ENCODE measurements around the gene DISP3.

DISP3 gene

GRCh38 chr1:11471473-11471872 lies 7.5 kb upstream of the DISP3 start:
- no peak overlapping the region for H2AK5ac ChIP-seq (ENCODE audit: low read length, severe bottlenecking)
- H2BK5ac ChIP-seq (ENCODE audit: low read depth, low read length, poor library complexity, severe bottlenecking), result no peak overlapping the region
- DNase-seq, result no peak
- no peak overlapping the region for H2BK120ac ChIP-seq (ENCODE audit: low read depth, low read length)
- no peak overlapping the region for H3K27ac ChIP-seq (ENCODE audit: low read length, poor library complexity, severe bottlenecking)
- 0% methylated on average over 1 of the region's 1 CpG for WGBS
- H3K4me1 ChIP-seq (ENCODE audit: control insufficient read depth, insufficient read depth, low read depth, low read length), result no peaks in the 10 kb centered on the region
- H3K4ac ChIP-seq (ENCODE audit: low read depth in 1 of 2, low read length in 2 of 2), result no peak overlapping the region
- no peak overlapping the region for H4K8ac ChIP-seq (ENCODE audit: low read length)
- H4K91ac ChIP-seq (ENCODE audit: low read length), result no peak overlapping the region
- H3K23ac ChIP-seq (ENCODE audit: low read length in 2 of 2), result no peak overlapping the region
- no peak overlapping the region for H2BK15ac ChIP-seq (ENCODE audit: low read depth, poor library complexity, severe bottlenecking)
- H3K18ac ChIP-seq (ENCODE audit: low read depth in 1 of 2, low read length in 2 of 2), result no peak overlapping the region
- no peak overlapping the region for H2AFZ ChIP-seq (ENCODE audit: low read depth, low read length)
- H3K36me3 ChIP-seq (ENCODE audit: control insufficient read depth in 1 of 2, insufficient read depth in 2 of 2, low read depth in 1 of 2, low read length in 2 of 2), result no peaks in the 10 kb centered on the region
- no peaks in the 10 kb centered on the region for H3K9me3 ChIP-seq (ENCODE audit: control insufficient read depth, low read length)
- no peak overlapping the region for H3K4me2 ChIP-seq (ENCODE audit: low read length, poor library complexity, severe bottlenecking)
- no peak overlapping the region for H3K9ac ChIP-seq (ENCODE audit: low read length)
- no peak overlapping the region for H2BK12ac ChIP-seq (ENCODE audit: low read length in 2 of 2)
- no peaks in the 10 kb centered on the region for H3K79me1 ChIP-seq (replicated peaks; ENCODE audit: low read length, poor library complexity, severe bottlenecking)
- H3K27me3 ChIP-seq (ENCODE audit: control insufficient read depth in 1 of 2, insufficient read depth in 1 of 2, low read length in 2 of 2), result peaks cover 2 to 39% of the 10 kb centered on the region in 2 experiments
- H3K4me3 ChIP-seq (ENCODE audit: insufficient read depth in 1 of 2, low read depth in 1 of 2, low read length in 2 of 2), result no peak overlapping the region
- H3K14ac ChIP-seq (ENCODE audit: low read length in 2 of 2), result no peak overlapping the region

GRCh38 chr1:11472284-11472683 lies 6.7 kb upstream of the DISP3 start:
- Histone ChIP-seq H3K4me1 (ENCODE audit: control insufficient read depth, insufficient read depth, low read depth, low read length) (no peaks in the 10 kb centered on the region), H3K4me2 (ENCODE audit: low read length, poor library complexity, severe bottlenecking) (no peak overlapping the region)
- no CpG with 5 or more reads among the region's 2 CpGs for WGBS

GRCh38 chr1:11472741-11473140 lies 6.2 kb upstream of the DISP3 start:
- no peak overlapping the region for H2BK15ac ChIP-seq (ENCODE audit: low read depth, poor library complexity, severe bottlenecking)
- H3K4me3 ChIP-seq (ENCODE audit: insufficient read depth in 1 of 2, low read depth in 1 of 2, low read length in 2 of 2), result no peak overlapping the region
- H2BK12ac ChIP-seq (ENCODE audit: low read length in 2 of 2), result no peak overlapping the region
- no peaks in the 10 kb centered on the region for H3K4me1 ChIP-seq (ENCODE audit: control insufficient read depth, insufficient read depth, low read depth, low read length)
- no peak overlapping the region for H2AFZ ChIP-seq (ENCODE audit: low read depth, low read length)
- H3K14ac ChIP-seq (ENCODE audit: low read length in 2 of 2), result no peak overlapping the region
- no peak overlapping the region for H2BK5ac ChIP-seq (ENCODE audit: low read depth, low read length, poor library complexity, severe bottlenecking)
- H3K4ac ChIP-seq (ENCODE audit: low read depth in 1 of 2, low read length in 2 of 2), result no peak overlapping the region
- no peak overlapping the region for H4K91ac ChIP-seq (ENCODE audit: low read length)
- no peak overlapping the region for H3K27ac ChIP-seq (ENCODE audit: low read length, poor library complexity, severe bottlenecking)
- no peak overlapping the region for H3K18ac ChIP-seq (ENCODE audit: low read depth in 1 of 2, low read length in 2 of 2)
- H3K23ac ChIP-seq (ENCODE audit: low read length in 2 of 2), result no peak overlapping the region
- no peak overlapping the region for H2AK5ac ChIP-seq (ENCODE audit: low read length, severe bottlenecking)
- H3K79me1 ChIP-seq (replicated peaks; ENCODE audit: low read length, poor library complexity, severe bottlenecking), result no peaks in the 10 kb centered on the region
- no peaks in the 10 kb centered on the region for H3K36me3 ChIP-seq (ENCODE audit: control insufficient read depth in 1 of 2, insufficient read depth in 2 of 2, low read depth in 1 of 2, low read length in 2 of 2)
- H3K9ac ChIP-seq (ENCODE audit: low read length), result no peak overlapping the region
- H2BK120ac ChIP-seq (ENCODE audit: low read depth, low read length), result no peak overlapping the region
- no peak for DNase-seq
- no peaks in the 10 kb centered on the region for H3K9me3 ChIP-seq (ENCODE audit: control insufficient read depth, low read length)
- H4K8ac ChIP-seq (ENCODE audit: low read length), result no peak overlapping the region
- H3K4me2 ChIP-seq (ENCODE audit: low read length, poor library complexity, severe bottlenecking), result no peak overlapping the region
- H3K27me3 ChIP-seq (ENCODE audit: control insufficient read depth in 1 of 2, insufficient read depth in 1 of 2, low read length in 2 of 2), result peaks cover 14 to 42% of the 10 kb centered on the region in 2 experiments
- WGBS, result 82% methylated on average over 3 of the region's 3 CpGs

More at GRCh38 chr1:11472284-11472683, 6.7 kb upstream of the DISP3 start:
- H3K27me3 ChIP-seq (ENCODE audit: control insufficient read depth in 1 of 2, insufficient read depth in 1 of 2, low read length in 2 of 2), result peaks cover 9 to 39% of the 10 kb centered on the region in 2 experiments
- H3K18ac ChIP-seq (ENCODE audit: low read depth in 1 of 2, low read length in 2 of 2), result no peak overlapping the region
- no peaks in the 10 kb centered on the region for H3K36me3 ChIP-seq (ENCODE audit: control insufficient read depth in 1 of 2, insufficient read depth in 2 of 2, low read depth in 1 of 2, low read length in 2 of 2)
- DNase-seq, result no peak
- no peak overlapping the region for H3K14ac ChIP-seq (ENCODE audit: low read length in 2 of 2)
- no peaks in the 10 kb centered on the region for H3K9me3 ChIP-seq (ENCODE audit: control insufficient read depth, low read length)
- H2AK5ac ChIP-seq (ENCODE audit: low read length, severe bottlenecking), result no peak overlapping the region
- no peak overlapping the region for H3K4ac ChIP-seq (ENCODE audit: low read depth in 1 of 2, low read length in 2 of 2)
- H3K4me3 ChIP-seq (ENCODE audit: insufficient read depth in 1 of 2, low read depth in 1 of 2, low read length in 2 of 2), result no peak overlapping the region
- no peak overlapping the region for H2AFZ ChIP-seq (ENCODE audit: low read depth, low read length)
- H4K91ac ChIP-seq (ENCODE audit: low read length), result no peak overlapping the region
- H2BK5ac ChIP-seq (ENCODE audit: low read depth, low read length, poor library complexity, severe bottlenecking), result no peak overlapping the region
- no peak overlapping the region for H4K8ac ChIP-seq (ENCODE audit: low read length)
- no peak overlapping the region for H3K27ac ChIP-seq (ENCODE audit: low read length, poor library complexity, severe bottlenecking)
- H2BK120ac ChIP-seq (ENCODE audit: low read depth, low read length), result no peak overlapping the region
- H2BK12ac ChIP-seq (ENCODE audit: low read length in 2 of 2), result no peak overlapping the region
- no peak overlapping the region for H3K23ac ChIP-seq (ENCODE audit: low read length in 2 of 2)
- H2BK15ac ChIP-seq (ENCODE audit: low read depth, poor library complexity, severe bottlenecking), result no peak overlapping the region
- no peaks in the 10 kb centered on the region for H3K79me1 ChIP-seq (replicated peaks; ENCODE audit: low read length, poor library complexity, severe bottlenecking)
- no peak overlapping the region for H3K9ac ChIP-seq (ENCODE audit: low read length)

GRCh38 chr1:11473491-11474034 lies 5.4 kb upstream of the DISP3 start:
- no peak overlapping the region for H2BK12ac ChIP-seq (ENCODE audit: low read length in 2 of 2)
- peak; percentile 1 for DNase-seq
- H3K23ac ChIP-seq (ENCODE audit: low read length in 2 of 2), result no peak overlapping the region
- WGBS, result 48% methylated on average over 8 of the region's 8 CpGs
- no peak overlapping the region for H3K4ac ChIP-seq (ENCODE audit: low read depth in 1 of 2, low read length in 2 of 2)
- H3K27ac ChIP-seq (ENCODE audit: low read length, poor library complexity, severe bottlenecking), result no peak overlapping the region
- no peak overlapping the region for H3K4me2 ChIP-seq (ENCODE audit: low read length, poor library complexity, severe bottlenecking)
- no peak overlapping the region for H2BK120ac ChIP-seq (ENCODE audit: low read depth, low read length)
- no peak overlapping the region for H2BK15ac ChIP-seq (ENCODE audit: low read depth, poor library complexity, severe bottlenecking)
- no peaks in the 10 kb centered on the region for H3K36me3 ChIP-seq (ENCODE audit: control insufficient read depth in 1 of 2, insufficient read depth in 2 of 2, low read depth in 1 of 2, low read length in 2 of 2)
- no peak overlapping the region for H2BK5ac ChIP-seq (ENCODE audit: low read depth, low read length, poor library complexity, severe bottlenecking)
- no peak overlapping the region for H3K14ac ChIP-seq (ENCODE audit: low read length in 2 of 2)
- peaks cover 3% of the 10 kb centered on the region for H3K4me1 ChIP-seq (ENCODE audit: control insufficient read depth, insufficient read depth, low read depth, low read length)
- H4K91ac ChIP-seq (ENCODE audit: low read length), result no peak overlapping the region
- H3K9me3 ChIP-seq (ENCODE audit: control insufficient read depth, low read length), result no peaks in the 10 kb centered on the region
- peaks cover 21 to 50% of the 10 kb centered on the region in 2 experiments for H3K27me3 ChIP-seq (ENCODE audit: control insufficient read depth in 1 of 2, insufficient read depth in 1 of 2, low read length in 2 of 2)
- H2AK5ac ChIP-seq (ENCODE audit: low read length, severe bottlenecking), result no peak overlapping the region
- H3K9ac ChIP-seq (ENCODE audit: low read length), result no peak overlapping the region
- no peak overlapping the region for H3K18ac ChIP-seq (ENCODE audit: low read depth in 1 of 2, low read length in 2 of 2)
- H3K4me3 ChIP-seq (ENCODE audit: insufficient read depth in 1 of 2, low read depth in 1 of 2, low read length in 2 of 2), result no peak overlapping the region
- H4K8ac ChIP-seq (ENCODE audit: low read length), result no peak overlapping the region
- no peak overlapping the region for H2AFZ ChIP-seq (ENCODE audit: low read depth, low read length)
- no peaks in the 10 kb centered on the region for H3K79me1 ChIP-seq (replicated peaks; ENCODE audit: low read length, poor library complexity, severe bottlenecking)

All from mesenchymal stem cell (in vitro differentiated cells and primary cell).